ENCODE results near the gene GSTM3.
"Not testable (repeated sequence)": the region's sequence is repeated elsewhere in the genome, so short reads cannot be mapped to it uniquely, and the experiment has no call there.

GSTM3 gene

DNA sequence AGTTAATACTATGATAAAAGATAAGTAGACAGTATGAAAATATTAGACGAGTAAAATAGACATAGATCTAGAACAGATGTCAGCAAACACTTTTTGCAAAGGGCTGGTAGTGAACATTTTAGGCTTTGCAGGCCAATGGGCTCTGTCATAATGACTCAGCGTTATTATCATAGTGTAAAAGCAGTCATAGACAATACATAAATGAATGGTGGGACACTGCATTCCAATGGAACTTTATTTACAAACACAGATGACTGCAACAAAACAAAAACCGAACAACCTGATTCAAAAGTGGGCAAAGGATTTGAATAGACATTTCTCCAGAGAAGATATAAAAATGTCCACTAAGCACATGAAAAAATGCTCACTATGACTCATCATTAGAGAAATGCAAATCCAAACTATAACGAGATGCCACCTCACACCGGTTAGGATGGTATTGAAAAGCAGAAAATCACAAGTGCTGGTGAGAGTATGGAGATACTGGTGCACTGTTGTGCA, 21.5 kb downstream of the GSTM3 start:
- DNase-seq (ENCODE audit: low spot score), result no peak
- no peak overlapping the region for H3K4me3 Mint-ChIP-seq
- H3K9me3 Mint-ChIP-seq, result no peaks in the 10 kb centered on the region
- peaks cover 3% of the 10 kb centered on the region for H3K27me3 Mint-ChIP-seq (ENCODE audit: low read depth)
- H3K27ac Mint-ChIP-seq, result no peak overlapping the region
- H3K4me1 Mint-ChIP-seq (ENCODE audit: low read depth), result no peaks in the 10 kb centered on the region
- no peaks in the 10 kb centered on the region for H3K36me3 Mint-ChIP-seq (ENCODE audit: low read depth)

DNA sequence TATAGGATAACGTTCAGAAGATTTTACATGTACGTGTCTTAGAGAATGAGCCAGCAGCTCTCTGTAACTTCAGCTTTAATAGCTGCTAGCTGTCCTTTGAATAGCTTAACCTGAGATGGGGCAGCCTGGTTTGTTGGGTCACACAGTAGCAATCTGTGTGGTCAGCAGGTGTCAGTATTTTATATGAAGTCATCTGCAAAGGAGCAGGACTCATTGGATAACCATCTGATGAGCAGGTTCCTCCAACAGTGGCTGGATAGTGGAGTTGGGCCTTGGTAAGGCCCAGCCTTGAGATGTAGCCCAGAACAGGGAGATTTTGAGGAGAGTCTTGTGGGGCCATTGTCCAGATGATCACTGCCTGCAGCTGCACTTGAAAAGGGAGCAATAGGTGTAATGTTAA, 22.3 kb downstream of the GSTM3 start:
- DNase-seq (ENCODE audit: low spot score), result no peak
- Mint-ChIP-seq H3K4me3 (no peak overlapping the region), H3K27me3 (ENCODE audit: low read depth) (no peaks in the 10 kb centered on the region), H3K36me3 (ENCODE audit: low read depth) (no peaks in the 10 kb centered on the region), H3K4me1 (ENCODE audit: low read depth) (no peaks in the 10 kb centered on the region), H3K9me3 (no peaks in the 10 kb centered on the region), H3K27ac (no peak overlapping the region)

- Mint-ChIP-seq H3K27me3 (ENCODE audit: low read depth) (no peaks in the 10 kb centered on the region), H3K4me3 (no peak overlapping the region), H3K36me3 (ENCODE audit: low read depth) (no peaks in the 10 kb centered on the region), H3K27ac (no peak overlapping the region), H3K9me3 (no peaks in the 10 kb centered on the region), H3K4me1 (ENCODE audit: low read depth) (no peaks in the 10 kb centered on the region)
- DNase-seq (ENCODE audit: low spot score), result no peak
These were observed 23.1 kb downstream of the GSTM3 start for GRCh38 chr1:109717729-109718128.

DNA sequence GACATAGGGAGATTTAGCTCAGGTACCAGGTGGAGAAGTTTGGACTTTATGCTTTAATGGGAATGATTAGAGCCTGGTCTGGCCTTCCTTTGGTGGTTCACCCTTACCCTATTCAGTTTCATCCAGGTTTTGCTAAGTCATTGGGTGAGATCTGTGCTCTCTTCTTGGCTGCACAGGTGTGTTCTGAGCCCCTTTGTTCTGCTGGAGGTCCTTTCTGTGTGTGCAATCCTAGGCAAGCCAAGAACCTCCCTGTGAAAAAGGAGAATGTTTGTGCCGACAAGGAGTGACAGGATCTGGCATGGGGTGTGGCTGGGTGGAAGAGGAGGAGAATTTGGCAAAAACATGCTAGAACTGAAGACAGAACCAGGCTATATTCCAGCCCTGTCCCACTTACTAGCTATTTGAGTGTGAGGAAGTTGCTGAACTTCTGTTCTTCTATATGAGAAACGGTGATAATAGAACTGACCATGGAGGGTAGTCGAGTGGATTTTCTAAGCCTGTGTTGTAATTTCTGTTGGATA, 24.2 kb downstream of the GSTM3 start:
- Mint-ChIP-seq H3K36me3 (ENCODE audit: low read depth) (no peaks in the 10 kb centered on the region), H3K9me3 (no peaks in the 10 kb centered on the region), H3K27me3 (ENCODE audit: low read depth) (no peaks in the 10 kb centered on the region), H3K27ac (no peak overlapping the region), H3K4me3 (no peak overlapping the region), H3K4me1 (ENCODE audit: low read depth) (no peaks in the 10 kb centered on the region)
- DNase-seq (ENCODE audit: low spot score), result no peak

- no peaks in the 10 kb centered on the region for H3K4me1 Mint-ChIP-seq (ENCODE audit: low read depth)
- H3K4me3 Mint-ChIP-seq, result no peak overlapping the region
- no peaks in the 10 kb centered on the region for H3K27me3 Mint-ChIP-seq (ENCODE audit: low read depth)
- no peaks in the 10 kb centered on the region for H3K36me3 Mint-ChIP-seq (ENCODE audit: low read depth)
- H3K27ac Mint-ChIP-seq, result no peak overlapping the region
- no peak for DNase-seq (ENCODE audit: low spot score)
- H3K9me3 Mint-ChIP-seq, result no peaks in the 10 kb centered on the region
These were observed 24.7 kb downstream of the GSTM3 start for GRCh38 chr1:109716121-109716520.

DNA sequence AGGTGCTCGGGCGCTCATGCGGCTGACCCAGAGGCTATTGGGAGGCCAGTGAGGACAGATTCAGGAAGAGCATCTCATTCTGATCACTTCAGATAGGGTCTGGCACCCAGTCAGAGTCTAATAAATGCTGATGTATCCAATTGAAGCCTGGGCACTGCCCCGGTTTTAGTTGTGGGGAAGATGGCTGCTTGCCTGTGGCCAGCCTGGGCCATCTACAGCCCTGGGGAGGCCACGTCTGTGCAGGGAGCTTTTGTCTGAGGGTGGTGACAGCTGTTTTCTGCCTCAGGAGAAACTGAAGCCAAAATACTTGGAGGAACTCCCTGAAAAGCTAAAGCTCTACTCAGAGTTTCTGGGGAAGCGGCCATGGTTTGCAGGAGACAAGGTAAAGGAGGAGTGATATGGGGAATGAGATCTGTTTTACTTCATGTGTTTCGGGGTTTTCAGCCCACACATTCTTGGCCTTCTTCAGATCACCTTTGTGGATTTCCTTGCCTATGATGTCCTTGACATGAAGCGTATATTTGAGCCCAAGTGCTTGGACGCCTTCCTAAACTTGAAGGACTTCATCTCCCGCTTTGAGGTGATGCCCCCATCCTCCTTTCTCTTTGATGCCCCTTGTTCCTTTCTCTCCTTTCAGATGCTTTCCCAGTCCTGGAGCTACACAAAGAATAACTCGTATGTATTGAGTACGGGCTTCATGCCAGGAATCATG, 26.0 kb downstream of the GSTM3 start:
- H3K4me3 Mint-ChIP-seq, result no peak overlapping the region
- H3K27me3 Mint-ChIP-seq (ENCODE audit: low read depth), result no peaks in the 10 kb centered on the region
- no peaks in the 10 kb centered on the region for H3K36me3 Mint-ChIP-seq (ENCODE audit: low read depth)
- H3K4me1 Mint-ChIP-seq (ENCODE audit: low read depth), result no peaks in the 10 kb centered on the region
- no peak for DNase-seq (ENCODE audit: low spot score)
- H3K27ac Mint-ChIP-seq, result no peak overlapping the region
- H3K9me3 Mint-ChIP-seq, result no peaks in the 10 kb centered on the region

DNA sequence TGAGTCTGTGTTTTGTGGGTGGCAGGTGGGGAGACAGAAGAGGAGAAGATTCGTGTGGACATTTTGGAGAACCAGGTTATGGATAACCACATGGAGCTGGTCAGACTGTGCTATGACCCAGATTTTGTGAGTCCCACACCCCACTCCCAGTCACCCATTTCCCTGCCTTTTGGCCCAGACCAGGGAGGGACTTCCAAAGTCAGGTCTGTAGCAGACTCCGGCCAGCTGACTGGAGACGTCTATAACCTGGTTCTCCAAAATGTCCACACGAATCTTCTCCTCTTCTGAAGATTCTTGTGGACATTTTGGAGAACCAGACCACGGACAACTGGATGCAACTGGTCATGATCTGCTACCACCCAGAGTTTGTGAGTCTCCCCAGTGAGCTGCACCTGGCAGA, 27.2 kb downstream of the GSTM3 start:
- Mint-ChIP-seq H3K9me3 (peaks cover 10% of the 10 kb centered on the region), H3K36me3 (ENCODE audit: low read depth) (peaks cover 1% of the 10 kb centered on the region), H3K4me3 (no peak overlapping the region), H3K4me1 (ENCODE audit: low read depth) (no peaks in the 10 kb centered on the region), H3K27ac (no peak overlapping the region), H3K27me3 (ENCODE audit: low read depth) (no peaks in the 10 kb centered on the region)
- DNase-seq (ENCODE audit: low spot score), result no peak

- peaks cover 14% of the 10 kb centered on the region for H3K9me3 Mint-ChIP-seq
- H3K4me3 Mint-ChIP-seq, result no peak overlapping the region
- H3K27ac Mint-ChIP-seq, result no peak overlapping the region
- H3K4me1 Mint-ChIP-seq (ENCODE audit: low read depth), result no peaks in the 10 kb centered on the region
- H3K36me3 Mint-ChIP-seq (ENCODE audit: low read depth), result peaks cover 4% of the 10 kb centered on the region
- no peaks in the 10 kb centered on the region for H3K27me3 Mint-ChIP-seq (ENCODE audit: low read depth)
- DNase-seq (ENCODE audit: low spot score), result no peak
These were observed 28.4 kb downstream of the GSTM3 start for GRCh38 chr1:109712321-109712864.

DNA sequence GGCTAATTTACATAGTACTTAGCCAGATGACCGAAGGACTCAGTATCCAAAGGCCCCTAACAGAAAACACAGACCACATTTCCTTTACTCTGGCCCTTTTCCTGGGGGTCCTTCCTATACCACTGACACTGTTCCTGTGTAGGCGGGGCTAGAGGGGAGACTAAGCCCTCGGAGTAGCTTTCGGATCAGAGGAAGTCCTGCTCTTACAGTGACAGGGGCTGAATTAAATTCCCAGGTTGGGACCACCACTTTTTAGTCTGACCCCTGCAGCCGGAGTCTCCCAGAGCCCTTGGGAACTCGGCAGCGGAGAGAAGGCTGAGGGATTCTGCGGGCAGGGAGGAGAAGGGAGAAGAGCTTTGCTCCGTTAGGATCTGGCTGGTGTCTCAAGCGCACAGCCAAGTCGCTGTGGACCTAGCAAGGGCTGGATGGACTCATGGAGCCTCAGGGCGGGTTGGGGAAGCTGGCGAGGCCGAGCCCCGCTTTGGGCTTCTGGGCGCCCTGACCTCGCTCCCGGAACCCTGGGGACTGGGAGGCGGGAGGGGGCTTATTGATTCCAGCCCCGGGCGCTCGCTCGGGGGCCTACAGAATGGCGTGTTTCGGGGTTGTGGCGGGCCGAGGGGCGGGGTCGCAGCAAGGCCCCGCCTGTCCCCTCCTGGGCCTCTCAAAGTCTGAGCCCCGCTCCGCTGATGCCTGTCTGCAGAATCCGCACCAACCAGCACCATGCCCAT, 29.1 kb downstream of the GSTM3 start, which contains the start of gene GSTM5:
Gene GSTM5 (plus strand): TSS at position 659 of the 728 bp plus-strand sequence. CDS start 62 bp downstream, at position 721.
- H3K36me3 Mint-ChIP-seq (ENCODE audit: low read depth); H3K4me1 Mint-ChIP-seq (ENCODE audit: low read depth); DNase-seq (ENCODE audit: low spot score); H3K27me3 Mint-ChIP-seq (ENCODE audit: low read depth): not testable (repeated sequence)
- Mint-ChIP-seq H3K9me3 (peaks cover 14% of the 10 kb centered on the region), H3K4me3 (peak within 1 kb of the TSS; percentile 86), H3K27ac (peak within 1 kb of the TSS; percentile 90)

- not testable (repeated sequence) for H3K36me3 Mint-ChIP-seq (ENCODE audit: low read depth); H3K27me3 Mint-ChIP-seq (ENCODE audit: low read depth); H3K4me1 Mint-ChIP-seq (ENCODE audit: low read depth); H3K4me3 Mint-ChIP-seq; H3K27ac Mint-ChIP-seq; DNase-seq (ENCODE audit: low spot score)
- H3K9me3 Mint-ChIP-seq, result peaks cover 14% of the 10 kb centered on the region
These were observed 31.0 kb downstream of the GSTM3 start for GRCh38 chr1:109709822-109710221.

DNA sequence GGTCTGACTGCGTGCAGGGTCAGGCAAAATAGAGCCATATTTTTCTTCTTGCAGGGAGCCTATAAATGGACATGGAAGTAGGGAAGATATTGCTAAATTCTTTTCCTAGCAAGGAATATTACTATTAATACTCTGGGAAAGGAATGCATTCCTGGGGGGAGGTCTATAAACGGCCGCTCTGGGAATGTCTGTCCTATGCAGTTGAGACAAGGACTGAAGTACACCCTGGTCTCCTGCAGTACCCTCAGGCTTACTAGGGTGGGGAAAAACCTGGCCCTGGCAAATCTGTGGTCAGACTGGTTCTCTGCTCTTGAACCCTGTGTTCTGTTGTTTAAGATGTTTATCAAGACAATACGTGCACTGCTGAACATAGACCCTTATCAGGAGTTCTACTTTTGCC, 31.9 kb downstream of the GSTM3 start:
- H3K4me3 Mint-ChIP-seq; H3K4me1 Mint-ChIP-seq (ENCODE audit: low read depth); DNase-seq (ENCODE audit: low spot score); H3K36me3 Mint-ChIP-seq (ENCODE audit: low read depth); H3K27ac Mint-ChIP-seq; H3K27me3 Mint-ChIP-seq (ENCODE audit: low read depth): not testable (repeated sequence)
- H3K9me3 Mint-ChIP-seq, result peaks cover 14% of the 10 kb centered on the region

- no peaks in the 10 kb centered on the region for H3K27me3 Mint-ChIP-seq (ENCODE audit: low read depth)
- no peak overlapping the region for H3K4me3 Mint-ChIP-seq
- peaks cover 14% of the 10 kb centered on the region for H3K9me3 Mint-ChIP-seq
- H3K4me1 Mint-ChIP-seq (ENCODE audit: low read depth), result no peaks in the 10 kb centered on the region
- no peak overlapping the region for H3K27ac Mint-ChIP-seq
- H3K36me3 Mint-ChIP-seq (ENCODE audit: low read depth), result peaks cover 4% of the 10 kb centered on the region
- DNase-seq (ENCODE audit: low spot score), result no peak
These were observed 35.4 kb downstream of the GSTM3 start for GRCh38 chr1:109705411-109705810.

DNA sequence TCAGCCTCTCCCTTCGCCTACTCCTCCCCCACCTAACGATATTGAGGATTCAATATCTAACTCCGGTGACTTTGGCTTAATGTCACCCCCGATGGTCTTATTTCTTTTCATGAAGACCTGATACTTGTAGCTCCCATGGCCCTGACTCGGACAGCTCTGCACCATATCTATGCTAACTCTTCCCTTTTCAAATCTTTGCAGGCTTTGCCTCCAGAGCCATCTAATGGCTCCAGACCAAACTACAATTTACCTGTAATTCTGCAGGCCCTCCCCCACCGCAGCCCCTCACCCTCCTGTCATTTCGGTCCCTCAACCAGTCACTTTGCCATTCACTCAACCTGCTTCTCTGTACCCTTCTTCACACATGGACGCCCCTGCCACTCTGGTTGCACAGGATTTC, 36.7 kb downstream of the GSTM3 start:
- DNase-seq (ENCODE audit: low spot score), result no peak
- Mint-ChIP-seq H3K27me3 (ENCODE audit: low read depth) (no peaks in the 10 kb centered on the region), H3K9me3 (peaks cover 10% of the 10 kb centered on the region), H3K36me3 (ENCODE audit: low read depth) (peaks cover 2% of the 10 kb centered on the region), H3K27ac (no peak overlapping the region), H3K4me1 (ENCODE audit: low read depth) (no peaks in the 10 kb centered on the region), H3K4me3 (no peak overlapping the region)

- H3K9me3 Mint-ChIP-seq; H3K4me1 Mint-ChIP-seq (ENCODE audit: low read depth); H3K4me3 Mint-ChIP-seq; H3K27ac Mint-ChIP-seq; H3K27me3 Mint-ChIP-seq (ENCODE audit: low read depth); DNase-seq (ENCODE audit: low spot score); H3K36me3 Mint-ChIP-seq (ENCODE audit: low read depth): not testable (repeated sequence)
These were observed 37.9 kb downstream of the GSTM3 start for GRCh38 chr1:109702940-109703339.

All from T-helper 2 cell treated with Interferon-gamma antibody and Interleukin-4, amounts not matched to agents 5 μg/mL and 100 μg/mL, for 36 hours (primary cell).